ENCODE data around the gene DHCR7.

The DHCR7 gene

GRCh38 chr11:71391796-71392195 is 56.4 kb downstream of the DHCR7 start:
- TF ChIP-seq SUZ12 (IDR thresholded peaks at IDR 0.05; ENCODE audit: extremely low read depth, insufficient read depth, insufficient read length) (no peak), ZNF274 (IDR thresholded peaks at IDR 0.05; ENCODE audit: low read depth, low read length) (no peak), YY1 (IDR thresholded peaks at IDR 0.05; ENCODE audit: insufficient read depth, insufficient read length) (no peak)
- H3K27me3 ChIP-seq (ENCODE audit: insufficient read depth, insufficient read length) = peaks cover 13% of the 10 kb centered on the region
- H3K4me3 ChIP-seq (ENCODE audit: insufficient read length, low read depth) = no peak overlapping the region
- DNase-seq (ENCODE audit: low read depth, low spot score) = no peak
- no peaks in the 10 kb centered on the region for H3K36me3 ChIP-seq (ENCODE audit: insufficient read depth, insufficient read length, low read length)
- no peaks in the 10 kb centered on the region for H3K4me1 ChIP-seq (ENCODE audit: insufficient read depth, insufficient read length)
- H3K9ac ChIP-seq (ENCODE audit: insufficient read length, low read depth) = no peak overlapping the region
- H3K9me3 ChIP-seq (ENCODE audit: insufficient read depth, low read length) = peaks cover 17% of the 10 kb centered on the region; the same call in 1 of the 2 replicates

- no peak for DNase-seq (ENCODE audit: low read depth, low spot score)
- Histone ChIP-seq H3K9me3 (ENCODE audit: insufficient read depth, low read length) (peaks cover 17% of the 10 kb centered on the region; the same call in 1 of the 2 replicates), H3K27me3 (ENCODE audit: insufficient read depth, insufficient read length) (peaks cover 13% of the 10 kb centered on the region), H3K9ac (ENCODE audit: insufficient read length, low read depth) (no peak overlapping the region), H3K36me3 (ENCODE audit: insufficient read depth, insufficient read length, low read length) (no peaks in the 10 kb centered on the region), H3K4me1 (ENCODE audit: insufficient read depth, insufficient read length) (no peaks in the 10 kb centered on the region), H3K4me3 (ENCODE audit: insufficient read length, low read depth) (no peak overlapping the region)
- TF ChIP-seq ZNF274 (IDR thresholded peaks at IDR 0.05; ENCODE audit: low read depth, low read length) (no peak), SUZ12 (IDR thresholded peaks at IDR 0.05; ENCODE audit: extremely low read depth, insufficient read depth, insufficient read length) (no peak), YY1 (IDR thresholded peaks at IDR 0.05; ENCODE audit: insufficient read depth, insufficient read length) (no peak)
Measured at GRCh38 chr11:71391352-71391751, 56.8 kb downstream of the DHCR7 start.

DNA sequence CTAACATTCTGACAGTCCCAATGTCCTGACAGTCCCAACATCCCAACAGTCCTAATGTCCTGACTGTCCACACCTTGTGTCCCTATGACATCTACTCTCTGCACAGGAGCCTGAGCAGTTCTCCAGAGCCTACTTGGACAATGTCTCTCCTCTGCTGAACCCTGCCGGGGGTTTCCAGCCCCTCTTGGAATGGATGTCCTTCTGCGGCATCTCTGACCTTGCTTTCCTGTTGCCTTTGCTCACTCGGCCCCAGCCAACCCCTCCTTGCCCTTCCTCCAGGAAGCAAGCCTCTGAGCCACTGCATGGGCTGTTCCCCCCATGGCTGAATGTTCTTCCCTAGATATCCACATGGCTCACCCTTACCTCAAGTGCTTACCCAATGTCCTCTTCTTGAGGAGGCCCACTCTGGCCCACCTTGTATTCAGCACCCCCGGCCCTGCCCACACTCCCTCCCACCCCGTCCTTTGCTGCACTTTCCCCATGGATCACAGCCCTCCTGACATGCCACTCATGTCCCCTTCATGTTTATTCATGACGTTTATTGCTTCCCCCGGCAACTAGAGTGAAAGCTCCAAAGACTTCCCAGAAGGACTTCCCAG is 59.5 kb downstream of the DHCR7 start:
- no peak for DNase-seq (ENCODE audit: low read depth, low spot score)
- Histone ChIP-seq H3K4me1 (ENCODE audit: insufficient read depth, insufficient read length) (no peaks in the 10 kb centered on the region), H3K27me3 (ENCODE audit: insufficient read depth, insufficient read length) (peaks cover 13% of the 10 kb centered on the region), H3K36me3 (ENCODE audit: insufficient read depth, insufficient read length, low read length) (no peaks in the 10 kb centered on the region), H3K9ac (ENCODE audit: insufficient read length, low read depth) (no peak overlapping the region), H3K9me3 (ENCODE audit: insufficient read depth, low read length) (peaks cover 17% of the 10 kb centered on the region; the same call in 1 of the 2 replicates), H3K4me3 (ENCODE audit: insufficient read length, low read depth) (no peak overlapping the region)
- TF ChIP-seq ZNF274 (IDR thresholded peaks at IDR 0.05; ENCODE audit: low read depth, low read length) = no peak
- TF ChIP-seq YY1 (IDR thresholded peaks at IDR 0.05; ENCODE audit: insufficient read depth, insufficient read length) = no peak
- TF ChIP-seq SUZ12 (IDR thresholded peaks at IDR 0.05; ENCODE audit: extremely low read depth, insufficient read depth, insufficient read length) = no peak

DNA sequence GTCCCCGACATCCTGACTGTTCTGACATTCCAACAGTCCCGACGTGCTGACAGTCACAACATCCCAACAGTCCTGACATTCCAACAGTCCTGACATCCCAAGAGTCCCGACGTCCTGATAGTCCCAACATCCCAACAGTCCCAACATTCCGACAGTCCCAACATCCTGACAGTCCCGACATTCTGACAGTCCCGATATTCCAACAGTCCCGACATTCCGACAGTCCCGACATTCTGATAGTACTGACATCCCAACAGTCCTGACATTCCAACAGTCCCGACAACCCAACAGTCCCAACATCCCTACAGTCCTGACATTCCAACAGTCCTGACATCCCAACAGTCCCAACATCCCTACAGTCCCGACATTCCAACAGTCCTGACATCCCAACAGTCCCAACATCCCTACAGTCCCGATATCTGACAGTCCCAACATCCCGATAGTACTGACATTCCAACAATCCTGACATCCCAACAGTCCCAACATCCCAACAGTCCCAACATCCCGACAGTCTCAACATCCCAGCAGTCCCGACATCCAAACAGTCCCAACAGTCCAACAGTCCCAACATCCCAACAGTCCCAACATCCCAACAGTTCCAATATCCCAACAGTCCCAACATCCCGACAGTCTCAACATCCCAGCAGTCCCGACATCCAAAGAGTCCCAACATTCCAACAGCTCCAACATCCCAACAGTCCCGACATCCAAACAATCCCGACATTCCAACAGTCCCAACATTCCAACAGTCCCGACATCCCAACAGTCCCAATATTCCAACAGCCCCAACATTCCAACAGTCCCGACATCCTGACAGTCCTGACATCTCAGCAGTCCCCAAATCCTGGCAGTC is 60.2 kb downstream of the DHCR7 start:
- Histone ChIP-seq H3K9me3 (ENCODE audit: insufficient read depth, low read length) (peaks cover 17% of the 10 kb centered on the region; the same call in 1 of the 2 replicates), H3K4me3 (ENCODE audit: insufficient read length, low read depth) (no peak overlapping the region), H3K27me3 (ENCODE audit: insufficient read depth, insufficient read length) (peaks cover 11% of the 10 kb centered on the region), H3K36me3 (ENCODE audit: insufficient read depth, insufficient read length, low read length) (no peaks in the 10 kb centered on the region), H3K4me1 (ENCODE audit: insufficient read depth, insufficient read length) (no peaks in the 10 kb centered on the region), H3K9ac (ENCODE audit: insufficient read length, low read depth) (no peak overlapping the region)
- TF ChIP-seq ZNF274 (IDR thresholded peaks at IDR 0.05; ENCODE audit: low read depth, low read length) (no peak), SUZ12 (IDR thresholded peaks at IDR 0.05; ENCODE audit: extremely low read depth, insufficient read depth, insufficient read length) (no peak), YY1 (IDR thresholded peaks at IDR 0.05; ENCODE audit: insufficient read depth, insufficient read length) (no peak)
- no peak for DNase-seq (ENCODE audit: low read depth, low spot score)

DNA sequence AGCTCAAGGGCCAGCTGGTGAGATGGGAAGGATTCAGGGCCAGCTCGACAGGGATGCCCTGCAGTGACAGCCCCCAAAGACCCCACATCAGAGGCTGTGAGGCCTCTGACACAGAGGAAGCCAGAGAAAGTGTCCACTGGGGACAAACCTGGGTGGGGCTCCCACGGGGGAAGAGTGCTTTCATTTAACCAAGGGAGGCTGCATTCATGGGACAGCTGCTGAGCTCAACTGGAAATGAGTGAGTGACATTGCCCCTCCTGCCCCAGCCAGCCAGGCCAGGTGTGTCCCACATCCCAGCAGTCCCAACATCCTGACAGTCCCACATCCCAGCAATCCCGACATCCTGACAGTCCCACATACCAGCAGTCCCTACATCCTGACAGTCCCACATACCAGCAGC is 61.0 kb downstream of the DHCR7 start:
- TF ChIP-seq SUZ12 (IDR thresholded peaks at IDR 0.05; ENCODE audit: extremely low read depth, insufficient read depth, insufficient read length) = no peak
- no peak for TF ChIP-seq ZNF274 (IDR thresholded peaks at IDR 0.05; ENCODE audit: low read depth, low read length)
- no peak for TF ChIP-seq YY1 (IDR thresholded peaks at IDR 0.05; ENCODE audit: insufficient read depth, insufficient read length)
- H3K4me3 ChIP-seq (ENCODE audit: insufficient read length, low read depth) = no peak overlapping the region
- no peak for DNase-seq (ENCODE audit: low read depth, low spot score)
- no peaks in the 10 kb centered on the region for H3K4me1 ChIP-seq (ENCODE audit: insufficient read depth, insufficient read length)
- H3K36me3 ChIP-seq (ENCODE audit: insufficient read depth, insufficient read length, low read length) = no peaks in the 10 kb centered on the region
- peaks cover 3% of the 10 kb centered on the region for H3K27me3 ChIP-seq (ENCODE audit: insufficient read depth, insufficient read length)
- H3K9me3 ChIP-seq (ENCODE audit: insufficient read depth, low read length) = peaks cover 17% of the 10 kb centered on the region; the same call in 1 of the 2 replicates
- H3K9ac ChIP-seq (ENCODE audit: insufficient read length, low read depth) = no peak overlapping the region

GRCh38 chr11:71386202-71386601 is 62.0 kb downstream of the DHCR7 start:
- Histone ChIP-seq H3K4me1 (ENCODE audit: insufficient read depth, insufficient read length) (no peaks in the 10 kb centered on the region), H3K9ac (ENCODE audit: insufficient read length, low read depth) (no peak overlapping the region), H3K27me3 (ENCODE audit: insufficient read depth, insufficient read length) (peaks cover 6% of the 10 kb centered on the region), H3K36me3 (ENCODE audit: insufficient read depth, insufficient read length, low read length) (no peaks in the 10 kb centered on the region), H3K9me3 (ENCODE audit: insufficient read depth, low read length) (peaks cover 17% of the 10 kb centered on the region; the same call in 1 of the 2 replicates), H3K4me3 (ENCODE audit: insufficient read length, low read depth) (no peak overlapping the region)
- TF ChIP-seq SUZ12 (IDR thresholded peaks at IDR 0.05; ENCODE audit: extremely low read depth, insufficient read depth, insufficient read length) (no peak), YY1 (IDR thresholded peaks at IDR 0.05; ENCODE audit: insufficient read depth, insufficient read length) (no peak), ZNF274 (IDR thresholded peaks at IDR 0.05; ENCODE audit: low read depth, low read length) (no peak)
- DNase-seq (ENCODE audit: low read depth, low spot score) = no peak

GRCh38 chr11:71385091-71385490 is 63.1 kb downstream of the DHCR7 start:
- no peak overlapping the region for H3K9ac ChIP-seq (ENCODE audit: insufficient read length, low read depth)
- no peaks in the 10 kb centered on the region for H3K4me1 ChIP-seq (ENCODE audit: insufficient read depth, insufficient read length)
- no peaks in the 10 kb centered on the region for H3K36me3 ChIP-seq (ENCODE audit: insufficient read depth, insufficient read length, low read length)
- no peak for TF ChIP-seq YY1 (IDR thresholded peaks at IDR 0.05; ENCODE audit: insufficient read depth, insufficient read length)
- no peak for TF ChIP-seq SUZ12 (IDR thresholded peaks at IDR 0.05; ENCODE audit: extremely low read depth, insufficient read depth, insufficient read length)
- TF ChIP-seq ZNF274 (IDR thresholded peaks at IDR 0.05; ENCODE audit: low read depth, low read length) = no peak
- H3K9me3 ChIP-seq (ENCODE audit: insufficient read depth, low read length) = peaks cover 17% of the 10 kb centered on the region; the same call in 1 of the 2 replicates
- H3K27me3 ChIP-seq (ENCODE audit: insufficient read depth, insufficient read length) = peaks cover 6% of the 10 kb centered on the region
- DNase-seq (ENCODE audit: low read depth, low spot score) = no peak
- no peak overlapping the region for H3K4me3 ChIP-seq (ENCODE audit: insufficient read length, low read depth)
